IMR-90 (cell line): ENCODE data around the gene PCDH1. TPM values are rescaled to one million over a fixed set of nuclear protein-coding genes. Genes with fewer than 3 reads are reported as not detected.

ENCODE experiments used
- ATAC-seq: fragments of 200-7000 bp; cut with Tn5 transposase; 2 replicates; pipeline ENCODE4 v1.9.1; 2020; ENCODE audit warnings: low read depth, mild to moderate bottlenecking, moderate library complexity
- BruUV-seq: library from RNA; stranded (reverse); fragments of 400-500 nt; replicated peaks from 2 replicates; lab custom pipeline; 2021; lab: Mats Ljungman, UMichigan
- CTCF ChIA-PET: fragments of 300-600 bp; formaldehyde crosslinking; extraction: SDS; loops from one replicate; lab custom pipeline; 2021; ENCODE audit warnings: antibody characterized with exemption; lab: Yijun Ruan, JAX
- POLR2A ChIA-PET: fragments of 300-600 bp; sonication (Branson Sonifier 250); formaldehyde crosslinking; loops from one replicate; lab custom pipeline; 2022; ENCODE audit warnings: antibody characterized with exemption; ENCODE audit not compliant: unreplicated experiment; lab: Charles Lee
- DNase-seq: peaks from one replicate; pipeline ENCODE4 v3.0.0; 2013
- H2AFZ ChIP-seq: replicated peaks from 2 replicates; pipeline ENCODE3; 2013; ENCODE audit warnings: low read length, mild to moderate bottlenecking; ENCODE audit not compliant: poor library complexity
- H2AK5ac ChIP-seq: 2 replicates; pipeline ENCODE4 v1.6.1; 2013; ENCODE audit warnings: low read depth, low read length, inconsistent platforms
- H2AK9ac ChIP-seq: replicated peaks from 2 replicates; pipeline ENCODE3; 2013; ENCODE audit warnings: mild to moderate bottlenecking, low read depth, low read length, moderate library complexity; ENCODE audit not compliant: poor library complexity
- H2BK120ac ChIP-seq: 2 replicates; pipeline ENCODE4 v1.6.1; 2013; ENCODE audit warnings: low read depth, low read length, inconsistent platforms
- H2BK15ac ChIP-seq: 3 replicates; pipeline ENCODE4 v1.6.1; 2013; ENCODE audit warnings: low read depth, low read length, inconsistent platforms
- H2BK20ac ChIP-seq: 2 replicates; pipeline ENCODE4 v1.6.1; 2013; ENCODE audit warnings: low read depth, mild to moderate bottlenecking, inconsistent platforms, low read length, moderate library complexity
- H2BK5ac ChIP-seq: 2 replicates; pipeline ENCODE4 v1.6.1; 2013; ENCODE audit warnings: mild to moderate bottlenecking, low read depth, low read length, inconsistent platforms; ENCODE audit not compliant: poor library complexity, severe bottlenecking
- H3K14ac ChIP-seq: replicated peaks from 2 replicates; pipeline ENCODE4 v1.6.1; 2013; ENCODE audit warnings: low read depth, low read length, inconsistent platforms
- H3K18ac ChIP-seq: 2 replicates; pipeline ENCODE4 v1.6.1; 2013; ENCODE audit warnings: low read depth, low read length, control low read depth
- H3K23ac ChIP-seq: 2 replicates; pipeline ENCODE4 v1.6.1; 2013; ENCODE audit warnings: low read depth, low read length, inconsistent platforms
- H3K27ac ChIP-seq: 2 replicates; pipeline ENCODE4 v1.5.1; 2013; ENCODE audit warnings: mild to moderate bottlenecking, control low read depth, low read length; ENCODE audit not compliant: insufficient read depth
- H3K27me3 ChIP-seq: 2 replicates; pipeline ENCODE4 v1.6.1; 2013; ENCODE audit warnings: low read length; ENCODE audit not compliant: control insufficient read depth, insufficient read depth
- H3K36me3 ChIP-seq: 2 replicates; pipeline ENCODE4 v1.6.1; 2013; ENCODE audit warnings: low read length, mixed read lengths; ENCODE audit not compliant: control insufficient read depth, insufficient read depth
- H3K4ac ChIP-seq: 2 replicates; pipeline ENCODE4 v1.6.1; 2013; ENCODE audit warnings: low read depth, low read length, inconsistent platforms
- H3K4me1 ChIP-seq: 2 replicates; pipeline ENCODE4 v1.6.1; 2013; ENCODE audit warnings: low read length, mixed read lengths; ENCODE audit not compliant: control insufficient read depth, insufficient read depth
- H3K4me2 ChIP-seq: 2 replicates; pipeline ENCODE4 v1.6.1; 2013; ENCODE audit warnings: low read depth, mild to moderate bottlenecking, control low read depth, low read length, moderate library complexity
- H3K4me3 ChIP-seq: 2 replicates; pipeline ENCODE4 v1.5.1; 2013; ENCODE audit warnings: low read depth, mild to moderate bottlenecking, control low read depth, low read length, moderate library complexity; ENCODE audit not compliant: insufficient read depth
- H3K56ac ChIP-seq: 2 replicates; pipeline ENCODE4 v1.6.1; 2013; ENCODE audit warnings: low read length, inconsistent platforms; ENCODE audit not compliant: insufficient read depth; ENCODE audit errors: extremely low read depth
- H3K79me1 ChIP-seq, 2 experiments: 2 replicates each; pipeline ENCODE4 v1.6.1; 2013; ENCODE audit warnings: low read length in 2 of 2, inconsistent platforms in 1 of 2, low read depth in 1 of 2
- H3K9ac ChIP-seq: 2 replicates; pipeline ENCODE4 v1.6.1; 2013; ENCODE audit warnings: low read depth, low read length, control low read depth
- H3K9me1 ChIP-seq: 2 replicates; pipeline ENCODE4 v1.6.1; 2013; ENCODE audit warnings: low read length, inconsistent platforms; ENCODE audit not compliant: insufficient read depth
- H3K9me3 ChIP-seq: 2 replicates; pipeline ENCODE4 v1.6.1; 2013; ENCODE audit warnings: low read length; ENCODE audit not compliant: control insufficient read depth, insufficient read depth
- H4K20me1 ChIP-seq: 2 replicates; pipeline ENCODE4 v1.6.1; 2013; ENCODE audit warnings: low read length, inconsistent platforms; ENCODE audit not compliant: insufficient read depth
- H4K5ac ChIP-seq: 2 replicates; pipeline ENCODE4 v1.6.1; 2013; ENCODE audit warnings: mild to moderate bottlenecking, low read depth, low read length, control low read depth
- H4K8ac ChIP-seq, 2 experiments: 2 replicates each; pipeline ENCODE4 v1.6.1; 2013; ENCODE audit warnings: low read depth in 2 of 2, low read length in 2 of 2, control low read depth in 1 of 2, inconsistent platforms in 1 of 2
- H4K91ac ChIP-seq: 2 replicates; pipeline ENCODE4 v1.6.1; 2013; ENCODE audit warnings: low read depth, low read length, inconsistent platforms; ENCODE audit not compliant: insufficient read depth
- BHLHE40 ChIP-seq: fragments of 150-350 bp; IDR thresholded peaks from 2 replicates; pipeline ENCODE4 v1.6.1; 2016; ENCODE audit warnings: mild to moderate bottlenecking, low read depth, low read length
- RCOR1 ChIP-seq: IDR thresholded peaks from 2 replicates; pipeline ENCODE4 v1.6.1; 2012; ENCODE audit warnings: mild to moderate bottlenecking, low read length, improper control_type of control experiment; ENCODE audit not compliant: insufficient replicate concordance
- WGBS, 2 experiments: methylation state at CpG; one replicate each; pipeline versions ENCODE4 v1.1.5 to v1.1.7; 2013; ENCODE audit warnings: missing lambda C conversion rate in 2 of 2; ENCODE audit not compliant: insufficient read length in 1 of 2; ENCODE audit errors: extremely low coverage in 2 of 2; 5-methylcytosine and 5-hydroxymethylcytosine counted together
- dilution Hi-C: fragments of 300-500 bp; cut with HindIII; formaldehyde crosslinking; loops from one replicate; pipeline ENCODE4 v1.14.3; 2018; ENCODE audit warnings: low sequenced_read_pairs; ENCODE audit not compliant: unreplicated experiment
- in situ Hi-C: fragments of 300-500 bp; cut with MboI; formaldehyde crosslinking; loops from 3 replicates; pipeline ENCODE4 v1.14.3; 2019; ENCODE audit warnings: low sequenced_read_pairs, inconsistent platforms, mixed read lengths
- intact Hi-C: fragments of 100-400 bp; cut with micrococcal nuclease; formaldehyde crosslinking; loops from 2 replicates; pipeline ENCODE4 v1.10.0; 2022
- polyA plus RNA-seq, 3 experiments: library from polyadenylated mRNA; depleted of rRNA; stranded (reverse); fragments of >200 nt; gene quantifications; 2 replicates each; pipeline ENCODE4 v1.2.3, GENCODE V29; 2012; ENCODE audit warnings: low replicate concordance in 1 of 3
- total RNA-seq: library from RNA; depleted of rRNA; stranded (reverse); fragments of >200 nt; gene quantifications from 2 replicates; pipeline ENCODE4 v1.2.3, GENCODE V29; 2012

Gene PCDH1
- total and polyA plus RNA-seq, 2 of the 4 experiments (the other 2 are of a cell fraction): 0.74 to 0.90 TPM

DNA sequence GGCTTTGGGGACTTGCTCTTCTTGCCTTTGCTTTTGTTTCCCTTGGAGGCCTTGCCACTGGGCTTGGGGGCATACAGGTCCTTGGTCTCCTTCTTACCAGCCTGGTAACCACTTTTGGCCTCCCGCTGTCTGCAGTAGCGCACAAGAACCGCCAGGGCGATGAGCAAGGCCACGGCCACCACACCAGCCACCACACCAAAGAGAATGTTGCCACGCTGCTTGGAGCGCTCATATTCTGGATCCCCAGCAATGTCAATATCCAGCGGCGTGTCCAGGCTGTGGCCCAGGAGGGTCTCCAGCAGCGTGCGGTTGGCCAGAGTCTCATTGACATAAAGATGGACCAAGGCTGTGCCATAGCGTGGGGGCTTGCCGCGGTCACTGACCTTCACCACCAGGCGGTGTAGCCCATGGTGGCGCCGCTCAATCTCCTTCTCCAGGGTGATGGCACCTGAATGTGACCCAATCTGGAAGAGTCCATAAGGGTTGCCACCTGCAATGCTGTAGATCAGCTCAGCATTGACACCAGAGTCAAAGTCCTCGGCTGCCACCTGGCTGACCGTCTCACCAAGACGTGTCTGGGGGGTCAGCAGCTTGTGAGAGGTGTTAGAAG lies 14.5 kb downstream of the PCDH1 start:
- H2AK9ac ChIP-seq: no peak overlapping the region
- H3K9me3 ChIP-seq: no peaks in the 10 kb centered on the region
- H2AFZ ChIP-seq: peak overlapping the region; percentile 34
- H3K18ac ChIP-seq: no peak overlapping the region
- H3K36me3 ChIP-seq: no peaks in the 10 kb centered on the region
- intact Hi-C loops: no loop called here
- H3K9ac ChIP-seq: no peak overlapping the region
- 87% methylated on average over 7 of the region's 20 CpGs; no CpG with 5 or more reads in 1 of the 2 experiments for WGBS, 2 experiments
- H3K4me2 ChIP-seq: no peak overlapping the region
- H3K9me1 ChIP-seq: no peaks in the 10 kb centered on the region
- no peak overlapping the region for H2BK120ac ChIP-seq
- in situ Hi-C loops: no loop called here
- dilution Hi-C loops: no loop called here
- H3K4me3 ChIP-seq: no peak overlapping the region
- no peak for DNase-seq
- H3K4ac ChIP-seq: no peak overlapping the region
- ChIA-PET POLR2A (no interaction called here), CTCF (no interaction called here)
- H2BK15ac ChIP-seq: no peak overlapping the region
- no peak overlapping the region for H3K23ac ChIP-seq
- no peaks in the 10 kb centered on the region for H3K79me1 ChIP-seq
- no peak overlapping the region for H3K14ac ChIP-seq
- no peak overlapping the region for H4K8ac ChIP-seq
- H3K4me1 ChIP-seq: no peaks in the 10 kb centered on the region
- H3K27ac ChIP-seq: no peak overlapping the region
- TF ChIP-seq BHLHE40 (no peak), RCOR1 (no peak)
- no peak overlapping the region for H4K5ac ChIP-seq
- H3K27me3 ChIP-seq: peaks cover 42% of the 10 kb centered on the region
- ATAC-seq: no peak
- H4K20me1 ChIP-seq: no peaks in the 10 kb centered on the region
- H2BK20ac ChIP-seq: no peak overlapping the region
- H2AK5ac ChIP-seq: no peak overlapping the region
- BruUV-seq: no TSS peak
- no peak overlapping the region for H2BK5ac ChIP-seq
- H3K56ac ChIP-seq: no peak overlapping the region
- H4K91ac ChIP-seq: no peak overlapping the region
